HUES64 (cell line): ENCODE data around the gene TERT.

ENCODE experiments used
- H3K27ac ChIP-seq: 2 replicates; pipeline ENCODE4 v1.7.0; 2013; ENCODE audit warnings: low read depth, low read length, inconsistent platforms
- H3K27me3 ChIP-seq: 2 replicates; pipeline ENCODE4 v1.6.1; 2013; ENCODE audit warnings: mild to moderate bottlenecking, low read length; ENCODE audit not compliant: insufficient read depth
- H3K36me3 ChIP-seq: 2 replicates; pipeline ENCODE4 v1.6.1; 2013; ENCODE audit warnings: mild to moderate bottlenecking, low read length; ENCODE audit not compliant: insufficient read depth
- H3K4me1 ChIP-seq: 2 replicates; pipeline ENCODE4 v1.6.1; 2013; ENCODE audit warnings: mild to moderate bottlenecking, low read length, moderate library complexity; ENCODE audit not compliant: insufficient read depth
- H3K4me3 ChIP-seq: 2 replicates; pipeline ENCODE4 v1.5.1; 2013; ENCODE audit warnings: mild to moderate bottlenecking, low read length, moderate library complexity
- H3K9ac ChIP-seq: 2 replicates; pipeline ENCODE4 v1.6.1; 2013; ENCODE audit warnings: mild to moderate bottlenecking, low read depth, low read length
- H3K9me3 ChIP-seq: 2 replicates; pipeline ENCODE4 v1.6.1; 2013; ENCODE audit warnings: low read depth, low read length; ENCODE audit not compliant: insufficient read depth
- WGBS: fragments of 150-250, 120-280 bp; methylation state at CpG from one replicate; pipeline ENCODE4 v1.1.7; 2013; ENCODE audit warnings: missing lambda C conversion rate; 5-methylcytosine and 5-hydroxymethylcytosine counted together

TERT gene

GRCh38 chr5:1249366-1250280, 45.2 kb downstream of the TERT start:
- no peaks in the 10 kb centered on the region for H3K4me1 ChIP-seq
- H3K4me3 ChIP-seq, result no peak overlapping the region
- H3K9me3 ChIP-seq, result no peaks in the 10 kb centered on the region
- H3K27ac ChIP-seq, result no peak overlapping the region
- H3K27me3 ChIP-seq, result no peaks in the 10 kb centered on the region
- H3K36me3 ChIP-seq, result no peaks in the 10 kb centered on the region
- H3K9ac ChIP-seq, result no peak overlapping the region
- WGBS, result 85% methylated on average over 29 of the region's 29 CpGs

GRCh38 chr5:1247811-1248210, 47.1 kb downstream of the TERT start:
- no peaks in the 10 kb centered on the region for H3K36me3 ChIP-seq
- H3K9ac ChIP-seq, result no peak overlapping the region
- H3K4me1 ChIP-seq, result no peaks in the 10 kb centered on the region
- WGBS, result 82% methylated on average over 6 of the region's 6 CpGs
- no peaks in the 10 kb centered on the region for H3K27me3 ChIP-seq
- H3K9me3 ChIP-seq, result no peaks in the 10 kb centered on the region
- H3K27ac ChIP-seq, result no peak overlapping the region
- no peak overlapping the region for H3K4me3 ChIP-seq

- WGBS, result 40% methylated on average over 43 of the region's 43 CpGs
- H3K9ac ChIP-seq, result no peak overlapping the region
- H3K36me3 ChIP-seq, result no peaks in the 10 kb centered on the region
- H3K27me3 ChIP-seq, result no peaks in the 10 kb centered on the region
- no peak overlapping the region for H3K4me3 ChIP-seq
- H3K9me3 ChIP-seq, result no peaks in the 10 kb centered on the region
- H3K4me1 ChIP-seq, result no peaks in the 10 kb centered on the region
- H3K27ac ChIP-seq, result no peak overlapping the region
Observed at GRCh38 chr5:1246711-1247431, 48.0 kb downstream of the TERT start.

- H3K9ac ChIP-seq, result no peak overlapping the region
- H3K4me3 ChIP-seq, result no peak overlapping the region
- H3K27ac ChIP-seq, result no peak overlapping the region
- 91% methylated on average over 58 of the region's 58 CpGs for whole genome bisulfite sequencing
- H3K36me3 ChIP-seq, result no peaks in the 10 kb centered on the region
- no peaks in the 10 kb centered on the region for H3K4me1 ChIP-seq
- H3K27me3 ChIP-seq, result no peaks in the 10 kb centered on the region
- H3K9me3 ChIP-seq, result no peaks in the 10 kb centered on the region
Observed at GRCh38 chr5:1245905-1246576, 48.8 kb downstream of the TERT start.

GRCh38 chr5:1244976-1245375, 49.9 kb downstream of the TERT start:
- Histone ChIP-seq H3K27ac (no peak overlapping the region), H3K9me3 (no peaks in the 10 kb centered on the region), H3K4me3 (no peak overlapping the region), H3K36me3 (no peaks in the 10 kb centered on the region), H3K27me3 (no peaks in the 10 kb centered on the region), H3K9ac (no peak overlapping the region), H3K4me1 (no peaks in the 10 kb centered on the region)
- WGBS, result 85% methylated on average over 10 of the region's 10 CpGs

- Histone ChIP-seq H3K4me3 (no peak overlapping the region), H3K27me3 (no peaks in the 10 kb centered on the region), H3K4me1 (no peaks in the 10 kb centered on the region), H3K27ac (no peak overlapping the region), H3K9ac (no peak overlapping the region), H3K9me3 (no peaks in the 10 kb centered on the region), H3K36me3 (no peaks in the 10 kb centered on the region)
- 87% methylated on average over 21 of the region's 21 CpGs for WGBS
Observed at GRCh38 chr5:1244255-1244654, 50.6 kb downstream of the TERT start.

- no peaks in the 10 kb centered on the region for H3K27me3 ChIP-seq
- H3K36me3 ChIP-seq, result no peaks in the 10 kb centered on the region
- no peaks in the 10 kb centered on the region for H3K4me1 ChIP-seq
- H3K4me3 ChIP-seq, result no peak overlapping the region
- WGBS, result 76% methylated on average over 32 of the region's 33 CpGs
- no peak overlapping the region for H3K9ac ChIP-seq
- H3K9me3 ChIP-seq, result no peaks in the 10 kb centered on the region
- H3K27ac ChIP-seq, result no peak overlapping the region
Observed at GRCh38 chr5:1243487-1244130, 51.3 kb downstream of the TERT start.

GRCh38 chr5:1242733-1243486, 52.0 kb downstream of the TERT start:
- Histone ChIP-seq H3K27ac (no peak overlapping the region), H3K36me3 (no peaks in the 10 kb centered on the region), H3K4me1 (no peaks in the 10 kb centered on the region), H3K4me3 (no peak overlapping the region), H3K27me3 (no peaks in the 10 kb centered on the region), H3K9ac (no peak overlapping the region), H3K9me3 (no peaks in the 10 kb centered on the region)
- WGBS, result 92% methylated on average over 14 of the region's 14 CpGs

GRCh38 chr5:1241509-1242080, 53.3 kb downstream of the TERT start:
- no peaks in the 10 kb centered on the region for H3K36me3 ChIP-seq
- no peaks in the 10 kb centered on the region for H3K27me3 ChIP-seq
- H3K4me1 ChIP-seq, result no peaks in the 10 kb centered on the region
- H3K4me3 ChIP-seq, result no peak overlapping the region
- H3K9ac ChIP-seq, result no peak overlapping the region
- H3K27ac ChIP-seq, result no peak overlapping the region
- WGBS, result 91% methylated on average over 22 of the region's 22 CpGs
- H3K9me3 ChIP-seq, result no peaks in the 10 kb centered on the region

GRCh38 chr5:1240496-1241260, 54.2 kb downstream of the TERT start:
- no peak overlapping the region for H3K4me3 ChIP-seq
- no peak overlapping the region for H3K9ac ChIP-seq
- no peak overlapping the region for H3K27ac ChIP-seq
- peaks cover 4% of the 10 kb centered on the region for H3K9me3 ChIP-seq
- WGBS, result 92% methylated on average over 28 of the region's 29 CpGs
- no peaks in the 10 kb centered on the region for H3K4me1 ChIP-seq
- H3K36me3 ChIP-seq, result no peaks in the 10 kb centered on the region
- H3K27me3 ChIP-seq, result no peaks in the 10 kb centered on the region
